Measurements from ENCODE around the gene TRAPPC2B. TPM values are rescaled to one million over a fixed set of nuclear protein-coding genes. Genes with fewer than 3 reads are reported as not detected.

The TRAPPC2B gene
- total RNA-seq, 1 donor from 2014 or later, result 13.4 TPM

DNA sequence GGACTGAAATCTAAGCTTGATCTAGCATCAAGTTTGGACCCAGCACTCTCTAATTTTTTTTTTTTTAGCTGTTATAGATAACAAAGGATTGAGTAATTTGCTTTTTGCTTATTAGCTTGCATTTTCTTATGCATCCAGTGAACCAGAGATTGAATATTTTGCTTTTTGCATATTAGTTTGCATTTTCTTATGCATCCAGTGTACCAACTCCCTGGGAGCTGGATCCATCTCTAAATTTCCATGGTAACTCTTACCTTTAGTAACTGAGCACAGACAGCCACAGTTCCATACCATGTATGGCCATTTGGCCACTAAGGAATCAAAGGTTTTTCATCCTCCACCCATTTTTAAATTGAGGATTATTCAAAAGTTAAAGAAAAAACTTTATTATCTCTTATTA lies 17.6 kb downstream of the TRAPPC2B start:
- Mint-ChIP-seq H3K27me3 (ENCODE audit: unreplicated experiment) (no peaks in the 10 kb centered on the region), H3K36me3 (ENCODE audit: unreplicated experiment) (peaks cover 36% of the 10 kb centered on the region), H3K9me3 (ENCODE audit: unreplicated experiment) (peaks cover 26% of the 10 kb centered on the region), H3K27ac (ENCODE audit: unreplicated experiment) (no peak overlapping the region), H3K4me3 (ENCODE audit: unreplicated experiment) (no peak overlapping the region), H3K4me1 (ENCODE audit: unreplicated experiment) (no peaks in the 10 kb centered on the region)
- TF ChIP-seq, protein P1, sequence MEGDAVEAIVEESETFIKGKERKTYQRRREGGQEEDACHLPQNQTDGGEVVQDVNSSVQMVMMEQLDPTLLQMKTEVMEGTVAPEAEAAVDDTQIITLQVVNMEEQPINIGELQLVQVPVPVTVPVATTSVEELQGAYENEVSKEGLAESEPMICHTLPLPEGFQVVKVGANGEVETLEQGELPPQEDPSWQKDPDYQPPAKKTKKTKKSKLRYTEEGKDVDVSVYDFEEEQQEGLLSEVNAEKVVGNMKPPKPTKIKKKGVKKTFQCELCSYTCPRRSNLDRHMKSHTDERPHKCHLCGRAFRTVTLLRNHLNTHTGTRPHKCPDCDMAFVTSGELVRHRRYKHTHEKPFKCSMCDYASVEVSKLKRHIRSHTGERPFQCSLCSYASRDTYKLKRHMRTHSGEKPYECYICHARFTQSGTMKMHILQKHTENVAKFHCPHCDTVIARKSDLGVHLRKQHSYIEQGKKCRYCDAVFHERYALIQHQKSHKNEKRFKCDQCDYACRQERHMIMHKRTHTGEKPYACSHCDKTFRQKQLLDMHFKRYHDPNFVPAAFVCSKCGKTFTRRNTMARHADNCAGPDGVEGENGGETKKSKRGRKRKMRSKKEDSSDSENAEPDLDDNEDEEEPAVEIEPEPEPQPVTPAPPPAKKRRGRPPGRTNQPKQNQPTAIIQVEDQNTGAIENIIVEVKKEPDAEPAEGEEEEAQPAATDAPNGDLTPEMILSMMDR (IDR thresholded peaks at IDR 0.05), result no peak
- no peak for DNase-seq (ENCODE audit: extremely low spot score, unreplicated experiment)

- TF ChIP-seq, protein P1 (IDR thresholded peaks at IDR 0.05), result no peak
- H3K4me1 Mint-ChIP-seq (ENCODE audit: unreplicated experiment), result no peaks in the 10 kb centered on the region
- no peak for DNase-seq (ENCODE audit: extremely low spot score, unreplicated experiment)
Measured at GRCh38 chr19:57382806-57383488, 19.6 kb downstream of the TRAPPC2B start.

DNA sequence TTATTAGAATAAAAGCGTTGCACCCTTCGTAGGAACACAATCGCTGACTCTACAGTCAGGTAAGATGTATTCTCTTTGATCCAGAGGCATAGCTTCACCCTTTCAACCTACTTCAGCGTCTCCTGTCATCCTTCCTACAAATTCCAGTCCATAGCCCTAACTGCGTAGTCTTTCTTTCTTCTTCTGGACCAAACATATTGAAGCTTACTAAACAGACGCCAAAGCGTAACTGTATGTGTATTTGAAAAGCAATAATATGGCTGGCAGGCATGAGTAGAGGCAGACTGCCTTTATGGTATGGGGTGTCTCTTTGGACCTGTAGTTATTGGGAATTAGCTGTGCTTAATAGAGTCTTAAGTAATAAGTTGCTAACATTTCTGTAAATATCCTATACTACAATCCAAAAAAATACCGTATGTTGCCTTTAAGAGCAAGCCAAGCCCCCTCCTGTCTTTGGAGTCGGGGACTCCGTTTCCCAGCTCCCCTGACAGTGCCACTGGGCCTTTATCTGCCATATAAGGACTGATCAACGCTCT lies 25.9 kb downstream of the TRAPPC2B start:
- H3K4me3 Mint-ChIP-seq (ENCODE audit: unreplicated experiment), result peak overlapping the region; percentile 97
- H3K4me1 Mint-ChIP-seq (ENCODE audit: unreplicated experiment), result peaks cover 20% of the 10 kb centered on the region
- H3K27ac Mint-ChIP-seq (ENCODE audit: unreplicated experiment), result peak overlapping the region; percentile 97
- H3K36me3 Mint-ChIP-seq (ENCODE audit: unreplicated experiment), result peaks cover 12% of the 10 kb centered on the region
- TF ChIP-seq, protein P1 (IDR thresholded peaks at IDR 0.05), result no peak
- H3K27me3 Mint-ChIP-seq (ENCODE audit: unreplicated experiment), result no peaks in the 10 kb centered on the region
- peaks cover 2% of the 10 kb centered on the region for H3K9me3 Mint-ChIP-seq (ENCODE audit: unreplicated experiment)
- DNase-seq (ENCODE audit: extremely low spot score, unreplicated experiment), result no peak

More at GRCh38 chr19:57382806-57383488, 19.6 kb downstream of the TRAPPC2B start:
- Mint-ChIP-seq H3K9me3 (ENCODE audit: unreplicated experiment) (peaks cover 18% of the 10 kb centered on the region), H3K4me3 (ENCODE audit: unreplicated experiment) (no peak overlapping the region), H3K27ac (ENCODE audit: unreplicated experiment) (no peak overlapping the region), H3K36me3 (ENCODE audit: unreplicated experiment) (peaks cover 17% of the 10 kb centered on the region), H3K27me3 (ENCODE audit: unreplicated experiment) (no peaks in the 10 kb centered on the region)

- Mint-ChIP-seq H3K27me3 (ENCODE audit: unreplicated experiment) (no peaks in the 10 kb centered on the region), H3K4me3 (ENCODE audit: unreplicated experiment) (peak within 1 kb of the TSS; percentile 97), H3K4me1 (ENCODE audit: unreplicated experiment) (peaks cover 20% of the 10 kb centered on the region), H3K9me3 (ENCODE audit: unreplicated experiment) (peaks cover 7% of the 10 kb centered on the region), H3K36me3 (ENCODE audit: unreplicated experiment) (peaks cover 18% of the 10 kb centered on the region), H3K27ac (ENCODE audit: unreplicated experiment) (peak within 1 kb of the TSS; percentile 97)
- TF ChIP-seq, protein P1 (IDR thresholded peaks at IDR 0.05), result peak; percentile 32
- peak; percentile 98 for DNase-seq (ENCODE audit: extremely low spot score, unreplicated experiment)
Measured at GRCh38 chr19:57389730-57390598, 26.6 kb downstream of the TRAPPC2B start, which contains the start of gene ZNF548. TSS of gene ZNF548 (plus strand) at chr19:57389854. CDS start at chr19:57390100, 246 bp downstream.

Measured in osteocyte (in vitro differentiated cells).